ENCODE measurements around the gene SNRPB.

The SNRPB gene

DNA sequence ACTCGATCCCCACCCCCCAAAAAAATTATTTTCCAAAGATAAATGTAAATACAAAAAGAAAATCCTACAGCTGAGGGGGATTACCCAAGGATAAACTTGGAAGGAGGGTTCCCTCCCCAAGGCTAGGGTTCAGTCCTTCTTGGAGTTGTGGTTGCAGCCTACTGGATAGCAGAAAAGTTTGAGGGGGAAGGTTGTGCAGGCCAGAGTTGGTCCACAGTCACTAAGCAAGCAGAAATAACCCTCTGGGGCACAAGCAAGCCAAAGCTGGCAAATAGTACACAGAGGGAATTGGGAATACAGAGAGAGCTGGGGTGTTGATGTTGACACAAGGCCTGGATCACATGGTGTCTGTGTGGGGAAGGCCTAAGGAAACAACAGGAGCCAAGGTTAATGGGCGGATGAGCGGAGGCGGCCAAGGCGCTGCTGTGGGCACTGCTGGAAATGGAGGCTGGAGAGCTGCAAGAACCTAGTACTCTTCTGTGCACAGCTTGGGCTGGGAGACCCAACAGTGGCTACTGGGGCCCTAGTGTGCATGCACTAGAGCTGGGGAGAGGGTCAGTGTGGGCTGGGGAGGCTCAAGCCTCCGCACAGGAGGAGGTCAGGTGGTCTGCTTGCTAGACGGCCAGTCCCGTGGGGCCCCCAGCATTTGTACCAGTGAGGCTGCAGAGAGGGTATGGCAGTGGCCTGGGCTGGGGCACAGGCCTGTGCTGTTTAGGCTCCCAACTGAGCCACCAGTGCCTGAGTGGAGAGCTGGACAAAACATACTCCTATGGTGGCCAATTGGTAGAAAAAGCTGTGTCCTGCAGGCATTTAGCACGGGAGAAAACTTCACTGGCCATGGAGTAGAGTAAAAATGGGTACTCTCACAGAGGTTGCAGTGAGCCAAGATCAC lies 5.5 kb upstream of the SNRPB start:
- DNase-seq (ENCODE audit: low read depth) = no peak

DNA sequence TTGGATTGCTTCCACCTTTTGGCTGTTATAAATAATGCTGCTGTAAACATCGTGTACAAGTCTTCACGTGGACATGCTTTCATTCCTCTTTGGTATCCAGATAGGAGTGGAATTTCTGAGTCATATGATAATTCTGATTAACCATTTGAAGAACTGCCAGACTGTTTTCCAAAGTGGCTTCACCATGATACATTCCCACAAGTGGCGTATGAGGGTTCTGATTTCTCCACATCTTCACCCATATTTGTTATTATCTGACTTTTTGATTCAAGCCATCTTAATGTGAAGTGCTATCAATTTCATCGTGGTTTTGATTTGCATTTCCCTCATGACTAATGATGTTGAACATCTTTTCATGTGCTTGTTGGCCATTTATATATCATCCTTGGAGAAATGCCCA lies 2.9 kb upstream of the SNRPB start:
- DNase-seq (ENCODE audit: low read depth) = no peak

DNA sequence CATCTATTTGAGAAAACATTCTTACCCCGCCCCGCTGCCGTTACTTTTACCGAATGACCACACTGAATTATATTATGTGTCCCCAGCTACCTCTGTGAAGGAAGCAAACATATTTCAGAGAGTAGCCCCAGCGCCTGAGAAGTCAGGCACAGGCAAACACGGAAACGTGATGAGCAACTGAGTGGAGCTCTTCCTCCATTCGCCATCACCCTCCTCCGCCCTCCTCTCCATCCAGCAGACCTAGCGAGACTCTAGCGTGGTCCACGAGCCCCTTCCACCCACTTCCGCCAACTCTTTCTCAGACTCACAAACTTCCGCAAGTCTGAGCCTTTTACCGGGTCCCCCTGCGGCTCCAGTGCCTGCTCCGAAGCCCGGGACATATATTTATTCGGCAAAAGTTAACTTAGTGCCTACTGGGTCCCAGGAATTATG lies 582 bp downstream of the SNRPB start:
- DNase-seq (ENCODE audit: low read depth) = no peak

DNA sequence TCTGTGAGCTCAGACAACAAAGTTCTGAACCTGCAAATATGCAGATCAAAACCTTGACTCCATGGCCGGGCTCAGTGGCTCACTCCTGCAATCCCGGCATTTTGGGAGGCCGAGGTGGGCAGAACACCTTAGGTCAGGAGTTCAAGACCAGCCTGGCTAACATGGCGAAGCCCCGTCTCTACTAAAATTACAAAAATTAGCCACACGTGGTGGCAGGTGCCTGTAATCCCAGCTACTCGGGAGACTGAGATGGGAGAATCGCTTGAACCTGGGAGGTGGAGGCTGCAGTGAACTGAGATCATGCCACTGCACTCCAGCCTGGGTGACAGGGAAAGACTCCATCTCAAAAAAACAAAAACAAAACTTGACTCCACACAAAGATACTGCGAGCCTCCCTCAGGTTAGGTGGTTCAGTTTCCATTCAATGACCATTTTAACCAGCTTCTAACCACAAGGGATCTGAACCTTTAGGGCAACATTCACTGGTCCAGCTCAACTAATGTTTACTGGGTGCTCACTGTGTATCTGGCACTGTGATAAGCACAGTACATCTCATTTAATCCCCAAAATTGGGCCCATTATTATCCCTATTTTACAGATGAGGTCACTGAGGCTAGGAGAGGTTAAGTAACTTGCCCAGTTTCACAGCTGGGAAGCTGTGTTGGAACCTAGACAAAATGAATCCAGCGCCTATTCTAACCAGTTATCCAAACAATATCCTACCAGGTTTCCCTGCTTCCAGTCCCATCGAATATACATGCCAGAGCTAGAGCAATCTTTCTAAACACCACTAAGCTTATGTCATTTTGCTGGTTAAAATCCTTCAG lies 1.8 kb downstream of the SNRPB start:
- no peak for DNase-seq (ENCODE audit: low read depth)

DNA sequence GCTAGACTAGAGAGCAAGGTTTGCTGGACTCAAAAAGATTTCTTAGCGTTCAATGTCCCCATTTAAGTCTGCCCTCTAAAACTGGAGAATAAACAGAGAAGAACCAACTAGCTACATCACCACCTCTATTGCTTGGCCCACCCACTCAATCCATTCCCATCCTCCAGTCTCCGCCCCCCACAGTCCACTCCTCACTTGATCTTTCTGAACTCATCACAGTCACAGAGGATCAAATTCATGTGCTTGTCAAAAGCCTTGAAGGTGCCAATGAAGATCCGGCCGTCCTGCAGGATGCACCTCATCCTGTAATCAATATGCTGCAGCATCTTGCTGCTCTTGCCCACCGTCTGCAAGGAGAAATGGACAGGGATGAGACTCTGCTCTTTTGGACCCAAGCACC lies 3.2 kb downstream of the SNRPB start:
- no peak for DNase-seq (ENCODE audit: low read depth)

DNA sequence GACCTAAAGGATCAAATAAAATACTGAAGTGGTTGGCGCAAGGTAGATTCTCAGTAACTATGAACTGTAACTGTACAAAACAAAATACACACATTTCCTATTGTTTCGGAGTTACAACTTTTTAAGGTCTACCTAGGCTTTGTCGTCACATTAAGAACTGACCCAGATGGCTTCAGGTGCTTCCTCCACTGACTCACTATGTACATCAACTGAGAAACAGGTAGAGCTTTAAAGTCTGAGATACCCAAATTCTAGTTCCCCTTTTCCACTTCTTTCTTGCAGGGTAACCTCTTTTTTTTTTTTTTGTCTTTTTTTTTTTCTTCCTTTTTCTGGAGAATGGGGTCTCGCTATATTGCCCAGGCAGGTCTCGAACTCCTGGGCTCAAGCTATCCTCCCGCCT lies 5.5 kb downstream of the SNRPB start:
- no peak for DNase-seq (ENCODE audit: low read depth)

DNA sequence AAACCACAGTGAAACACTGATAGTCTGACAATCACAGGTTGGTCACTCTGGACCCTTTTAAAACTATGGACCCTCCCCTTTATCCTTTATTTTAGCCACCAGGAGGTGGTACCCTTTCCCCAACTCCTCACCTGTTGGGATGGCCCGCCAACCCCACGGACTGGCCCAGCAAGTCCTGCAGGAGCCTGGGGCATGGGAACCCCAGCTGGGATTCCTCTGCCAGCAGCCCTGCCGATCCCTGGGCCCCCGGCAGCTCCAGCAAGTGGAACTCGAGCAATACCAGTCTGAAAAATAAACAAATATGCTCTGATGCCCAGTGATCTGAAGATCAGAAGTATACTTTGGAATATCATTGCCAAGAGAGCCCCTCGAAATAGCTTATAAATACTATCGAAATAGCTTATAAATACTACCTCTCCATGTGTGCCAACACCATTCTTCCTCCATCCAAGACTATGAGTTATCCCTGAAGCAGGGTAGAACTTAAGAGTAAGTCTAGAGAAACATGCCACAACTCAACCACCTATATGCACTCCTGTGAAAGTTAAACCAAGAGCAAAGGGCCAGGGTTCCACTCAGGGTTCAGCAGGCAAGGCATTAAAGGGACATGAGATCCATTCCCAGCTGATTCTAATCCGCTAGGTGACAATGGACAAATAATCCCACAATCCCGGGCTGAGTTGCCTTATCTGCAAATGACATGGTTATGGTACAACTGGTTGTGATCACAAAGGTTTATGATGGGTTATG lies 6.8 kb downstream of the SNRPB start:
- no peak for DNase-seq (ENCODE audit: low read depth)

DNA sequence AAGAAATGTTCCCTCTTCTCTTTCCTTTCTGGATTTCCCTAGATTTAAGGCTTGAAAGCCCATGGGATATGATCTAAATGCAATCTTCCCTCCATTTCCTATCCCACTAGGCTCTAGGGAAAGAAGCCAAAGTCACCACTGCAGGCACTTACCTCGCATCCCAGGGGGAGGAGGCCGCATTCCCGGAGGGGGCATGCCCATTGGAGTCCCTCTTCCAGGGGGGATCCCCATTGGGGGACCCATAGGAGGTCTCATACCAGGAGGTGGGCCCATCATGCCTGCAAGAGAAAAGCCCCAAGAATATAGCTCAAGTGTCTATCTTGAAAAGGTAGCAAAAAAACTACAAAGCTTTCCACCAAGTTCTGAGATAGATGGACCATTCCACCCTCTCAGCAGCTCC lies 8.1 kb downstream of the SNRPB start:
- no peak for DNase-seq (ENCODE audit: low read depth)

DNA sequence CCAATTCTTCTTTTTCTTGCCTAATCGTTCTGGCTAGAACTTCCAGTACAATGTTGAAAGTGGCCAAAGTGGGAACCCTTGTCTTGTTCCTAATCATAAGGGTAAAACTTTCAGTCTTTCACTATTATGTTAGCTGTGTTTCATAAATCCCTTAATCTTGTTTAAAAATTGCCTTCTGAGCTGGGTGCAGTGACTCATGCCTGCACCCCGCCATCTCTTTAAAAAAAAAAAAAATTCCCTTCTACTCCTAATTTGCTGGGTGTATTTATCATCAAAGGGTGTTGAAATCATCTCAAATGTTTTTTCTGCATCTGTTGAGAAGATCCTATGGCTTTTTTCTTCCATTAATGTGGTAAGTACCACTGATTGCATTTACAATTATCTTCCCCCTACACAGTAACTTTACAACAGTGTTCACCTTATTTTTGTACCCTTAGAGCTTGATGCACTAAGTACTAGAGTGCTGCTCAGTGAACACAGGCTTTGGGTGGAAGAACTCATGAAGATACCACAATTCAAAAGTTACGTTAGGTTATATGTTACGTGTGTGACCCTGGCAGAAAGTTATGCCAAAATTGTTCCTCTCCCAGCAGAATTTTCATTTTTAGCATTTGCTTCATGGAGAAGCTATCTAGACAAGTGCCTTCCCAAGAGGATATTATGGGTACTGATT lies 9.7 kb downstream of the SNRPB start:
- no peak for DNase-seq (ENCODE audit: low read depth)

DNA sequence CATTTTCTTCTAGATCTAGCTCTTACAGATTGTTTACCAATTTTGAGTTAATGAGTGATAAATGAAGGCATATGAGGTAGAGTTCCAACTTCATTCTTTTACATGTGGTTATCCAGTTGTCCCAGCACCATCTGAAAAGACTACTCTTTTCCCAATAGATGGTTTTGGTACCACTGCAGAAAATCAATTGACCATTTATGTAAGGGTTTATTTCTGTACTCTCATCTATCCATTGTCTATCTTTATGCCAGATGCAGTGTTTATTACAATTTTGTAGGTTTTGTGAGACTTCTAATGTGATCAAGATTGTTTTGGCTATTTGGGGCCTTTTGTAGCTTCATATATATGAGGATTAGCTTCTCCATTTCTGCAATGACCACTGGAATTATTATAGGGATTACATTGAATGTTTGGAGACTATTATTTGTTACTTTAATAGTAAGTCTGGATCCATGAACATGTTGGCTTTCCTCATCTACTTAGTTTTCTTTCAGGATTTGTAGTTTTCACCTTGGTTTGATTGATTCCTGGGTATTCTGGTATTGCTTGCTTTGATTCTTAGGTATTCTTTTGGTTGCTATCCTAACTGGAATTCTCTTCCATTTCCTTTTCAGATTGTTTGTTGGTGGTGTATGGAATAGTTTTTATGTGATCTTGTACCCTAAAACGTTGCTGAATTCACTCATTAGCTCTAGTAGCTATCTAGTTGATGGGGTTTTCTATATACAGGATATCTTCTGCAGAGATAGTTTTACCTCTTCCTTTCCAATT lies 10.4 kb downstream of the SNRPB start:
- no peak for DNase-seq (ENCODE audit: low read depth)

DNA sequence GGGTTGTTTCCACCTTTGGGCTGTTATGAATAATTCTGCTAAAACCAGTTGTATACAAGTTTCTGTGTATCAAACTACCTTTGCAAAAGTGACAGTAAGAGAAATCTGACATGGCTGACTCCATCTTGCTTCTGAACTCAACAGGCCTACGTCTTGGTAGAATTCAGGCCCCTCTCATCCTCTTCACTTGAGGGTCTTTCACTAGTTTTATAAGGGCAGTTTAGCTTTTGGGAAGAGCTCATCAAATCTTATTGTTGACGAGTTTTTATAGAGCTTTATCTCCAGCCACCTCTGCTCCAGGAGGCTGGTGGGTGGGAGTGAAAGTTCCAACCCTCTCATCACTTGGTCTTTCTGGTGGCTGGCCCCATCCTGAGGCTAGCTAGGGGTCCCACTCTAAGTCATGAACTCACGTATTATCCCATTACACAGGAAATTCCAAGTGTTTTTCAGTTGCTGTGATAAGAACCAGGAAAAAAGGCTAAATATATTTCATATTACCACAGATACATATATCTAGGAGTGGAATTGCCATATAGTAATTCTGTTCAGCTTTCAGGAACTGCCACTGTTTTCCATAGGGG lies 11.6 kb downstream of the SNRPB start:
- DNase-seq (ENCODE audit: low read depth) = no peak

DNA sequence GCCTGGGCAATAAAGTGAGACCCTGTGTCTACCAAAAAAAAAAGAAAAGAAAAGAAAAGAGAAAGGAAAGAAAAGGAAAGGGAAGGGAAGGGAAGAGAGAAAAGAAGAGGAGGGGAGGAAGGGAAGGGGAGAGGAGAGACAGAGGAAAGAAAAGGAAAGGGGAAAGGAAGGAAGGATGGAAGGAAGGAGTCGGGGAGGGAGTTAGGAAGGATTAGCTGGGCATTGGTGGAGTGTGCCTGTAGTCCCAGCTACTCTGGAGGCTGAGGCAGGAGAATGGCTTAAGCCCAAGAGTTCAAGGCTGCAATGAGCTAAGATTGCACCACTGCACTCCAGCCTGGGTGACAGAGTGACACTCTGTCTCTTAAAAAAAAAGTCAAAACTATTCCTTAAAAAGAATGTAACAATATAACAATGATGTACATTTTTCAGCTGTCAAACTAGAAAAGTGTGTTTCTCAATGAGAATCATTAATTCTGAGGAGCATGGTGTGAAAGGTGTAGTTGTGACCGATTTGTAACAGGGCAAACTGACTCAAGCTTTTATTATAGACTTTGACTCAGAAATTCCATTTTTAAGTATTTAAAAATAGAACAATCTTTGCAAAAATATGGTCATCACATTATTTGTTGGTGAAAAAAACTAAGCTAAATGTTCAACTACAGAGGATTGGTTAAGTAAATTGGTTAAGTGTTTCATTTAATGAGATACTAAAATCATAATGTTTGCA lies 14.7 kb downstream of the SNRPB start:
- no peak for DNase-seq (ENCODE audit: low read depth)

DNA sequence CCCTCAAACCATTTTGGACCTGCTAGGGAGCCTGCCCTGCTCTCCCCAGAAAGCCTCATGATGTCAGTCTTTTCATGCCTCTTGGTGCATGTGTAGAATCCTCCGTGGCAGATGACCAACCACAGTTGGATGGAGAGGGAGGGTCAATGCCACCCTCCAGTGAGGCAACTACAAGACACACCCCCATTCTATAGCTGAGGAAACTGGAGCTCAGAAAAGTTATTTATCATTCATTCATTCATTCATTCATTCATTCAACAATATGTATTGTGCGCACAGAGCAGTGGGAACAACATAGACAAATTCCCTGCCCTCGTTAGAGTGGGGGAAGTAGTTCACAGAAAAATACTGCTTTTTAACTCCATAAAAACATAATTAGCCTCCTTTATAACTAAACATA lies 16.8 kb downstream of the SNRPB start:
- no peak for DNase-seq (ENCODE audit: low read depth)

DNA sequence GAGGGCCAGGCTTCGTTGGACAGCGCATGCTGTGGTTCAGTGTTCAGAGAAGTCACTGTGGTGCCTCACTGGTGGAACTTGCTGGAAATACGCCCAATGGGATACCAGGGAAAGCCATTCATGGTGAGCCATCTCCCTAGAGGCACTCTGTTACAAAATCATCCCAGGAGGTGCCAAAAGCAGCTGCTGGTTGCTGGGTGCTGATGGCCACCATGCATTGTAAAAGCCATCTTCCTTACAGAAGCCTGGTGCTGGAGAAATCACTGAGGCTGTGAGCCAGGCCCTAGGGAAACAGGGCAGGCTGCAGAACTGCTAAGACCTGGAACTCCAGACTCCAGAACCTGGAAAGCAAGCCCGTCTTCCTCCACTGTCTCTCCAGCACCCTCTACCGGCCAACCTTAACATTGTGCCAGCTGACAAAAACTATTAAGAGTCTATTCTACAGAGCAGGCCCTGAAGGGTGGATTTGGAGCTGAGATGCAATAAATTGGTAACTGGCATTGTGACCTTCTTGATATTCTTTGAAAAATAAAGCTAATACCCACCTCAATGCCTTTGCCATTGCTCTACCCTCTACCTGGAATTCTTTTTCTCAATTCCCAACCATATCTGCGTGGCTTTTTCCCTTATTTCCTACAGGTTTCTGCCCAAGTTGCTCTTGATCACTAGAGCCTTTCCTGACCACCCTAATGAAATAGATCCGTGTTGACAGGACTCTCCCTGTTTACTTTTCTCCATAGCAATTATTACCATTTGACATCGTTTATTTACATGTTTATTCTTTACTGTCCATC lies 18.5 kb downstream of the SNRPB start:
- DNase-seq (ENCODE audit: low read depth) = peak; percentile 70

DNA sequence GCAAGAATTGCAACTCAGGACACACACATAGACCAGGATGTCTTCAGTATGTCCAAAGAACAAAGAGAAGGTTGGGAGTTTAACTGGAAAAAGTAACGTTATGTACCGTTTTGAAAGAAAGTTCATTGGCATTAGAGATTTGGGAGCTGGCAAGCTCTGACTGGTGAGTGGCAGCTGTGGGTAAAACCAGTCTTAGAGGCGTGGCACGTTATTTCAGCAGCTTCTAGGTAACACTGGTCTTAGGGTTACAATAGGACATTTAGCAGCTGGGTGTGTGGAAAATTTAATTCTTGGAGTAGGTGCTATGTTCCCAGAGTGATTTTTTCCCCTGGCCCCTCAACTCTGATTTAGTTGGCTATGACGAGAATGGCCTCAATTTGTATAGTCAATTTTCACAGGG lies 19.2 kb downstream of the SNRPB start:
- DNase-seq (ENCODE audit: low read depth) = no peak

DNA sequence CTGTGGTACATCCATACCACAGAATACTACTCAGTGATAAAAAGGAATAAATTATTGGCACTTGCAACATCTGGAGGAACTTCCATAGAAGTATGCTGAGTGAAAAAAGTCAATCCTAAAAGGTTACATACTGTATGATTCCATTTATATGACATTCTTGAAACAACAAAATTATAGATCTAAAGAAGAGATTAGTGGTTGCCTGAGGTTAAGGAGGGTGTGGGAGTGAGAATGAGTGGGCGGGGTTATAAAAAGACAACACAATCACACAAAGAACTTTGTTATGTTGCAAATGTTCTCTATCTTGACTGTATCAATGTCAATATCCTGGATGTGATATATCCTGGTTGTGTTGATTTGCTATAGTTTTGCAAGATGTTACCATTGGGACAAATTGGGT lies 21.2 kb downstream of the SNRPB start:
- no peak for DNase-seq (ENCODE audit: low read depth)

DNA sequence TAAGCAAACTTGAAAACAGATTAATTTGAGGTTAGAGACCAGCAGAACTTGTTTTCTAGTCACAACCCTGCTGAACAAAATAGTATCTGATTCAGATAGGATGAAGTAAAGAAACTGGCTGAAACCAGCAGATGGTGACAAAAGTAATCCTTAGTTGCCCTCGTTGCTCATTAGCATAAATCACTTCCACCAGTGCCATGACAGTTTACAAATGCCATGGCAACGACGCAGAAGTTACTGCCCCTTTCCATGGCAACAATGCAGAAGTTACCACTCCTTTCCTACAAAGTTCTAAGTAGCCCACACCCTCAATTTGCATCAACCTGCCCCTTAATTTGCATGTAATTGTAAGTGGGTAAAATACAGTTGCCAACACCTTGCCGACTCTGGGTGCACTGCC lies 23.7 kb downstream of the SNRPB start:
- DNase-seq (ENCODE audit: low read depth) = no peak

DNA sequence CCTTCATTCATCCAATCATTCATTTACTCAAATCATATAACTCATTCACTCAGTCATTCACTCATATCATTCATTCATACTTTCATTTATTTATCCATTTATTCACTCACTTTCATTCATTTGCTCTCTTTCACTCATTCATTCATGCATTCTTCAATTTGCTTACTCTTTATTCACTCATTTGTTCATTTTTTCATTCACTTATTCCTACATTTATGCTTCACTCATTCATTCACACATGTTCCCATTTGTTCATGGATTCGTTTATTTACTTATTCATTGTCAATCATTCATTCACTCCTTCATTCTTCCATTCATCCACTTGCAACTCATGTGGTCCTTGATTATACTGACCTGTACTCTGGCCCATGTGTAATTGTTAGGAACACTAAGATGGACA lies 39.4 kb downstream of the SNRPB start:
- no peak for DNase-seq (ENCODE audit: low read depth)

DNA sequence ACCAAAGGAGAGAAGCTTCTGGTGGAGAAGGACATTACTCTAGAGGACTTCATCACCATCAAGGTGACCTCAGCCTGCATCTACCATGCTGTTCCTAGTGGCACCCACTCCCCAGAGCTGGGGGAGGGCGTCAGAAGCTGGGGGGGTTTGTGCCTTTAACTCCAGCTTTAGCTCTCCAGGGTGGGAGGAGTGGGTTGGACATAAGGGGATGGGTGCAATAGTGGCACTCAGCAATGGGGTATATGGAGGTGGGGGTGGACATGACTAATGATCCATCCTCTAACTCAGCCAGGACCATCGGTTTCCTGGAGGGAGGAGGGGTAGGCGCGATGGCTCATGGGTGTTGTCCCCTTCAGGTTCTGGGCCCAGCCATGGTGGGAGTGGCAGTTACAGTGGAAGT lies 40.1 kb downstream of the SNRPB start:
- DNase-seq (ENCODE audit: low read depth) = no peak
